Activated naive CD4-positive, alpha-beta T cell treated with anti-CD3 and anti-CD28 coated beads, Interleukin-2, amount 50 U/mL, for 72 hours (primary cell): ENCODE measurements around the gene CLTRN. TPM values are rescaled to one million over a fixed set of nuclear protein-coding genes. Genes with fewer than 3 reads are reported as not detected.
"Not testable (repeated sequence)": the region's sequence is repeated elsewhere in the genome, so short reads cannot be mapped to it uniquely, and the experiment has no call there.

ENCODE experiments used
- ATAC-seq, 2 donors: fragments of 150-1000 bp; cut with Tn5 transposase; 2 replicates each; pipeline ENCODE4 v1.10.0; 2021; ENCODE audit warnings: mild to moderate bottlenecking in 2 of 2, moderate library complexity in 2 of 2
- DNase-seq, 2 donors: peaks; one replicate each; pipeline ENCODE4 v3.0.0; 2021 to 2022; ENCODE audit warnings: low spot score in 2 of 2
- H3K27ac Mint-ChIP-seq, 2 donors: one replicate each; pipeline ENCODE4 v1.8.0; 2022; ENCODE audit warnings: mild to moderate bottlenecking in 2 of 2, mixed read lengths in 2 of 2
- H3K36me3 Mint-ChIP-seq, 2 donors: one replicate each; pipeline ENCODE4 v1.8.0; 2022; ENCODE audit warnings: mixed read lengths in 2 of 2
- H3K9me3 Mint-ChIP-seq, 2 donors: one replicate each; pipeline ENCODE4 v1.8.0; 2022; ENCODE audit warnings: mixed read lengths in 2 of 2
- total RNA-seq, 2 donors: library from RNA; stranded (reverse); gene quantifications; one replicate each; pipeline ENCODE4 v1.2.3, GENCODE V29; 2022

The CLTRN gene
- 1 to 10 TPM in 1 of 2 donors, not detected in 1; 1.0 TPM for total RNA-seq

- Mint-ChIP-seq H3K27ac (no peak within 1 kb of the TSS), H3K36me3 (no peaks in the 10 kb centered on the region), H3K9me3 (peaks cover 0 to 4% of the 10 kb centered on the region in 2 donors)
- no peak for ATAC-seq
- no peak for DNase-seq
Measured at GRCh38 chrX:15664487-15665444, at the start of gene CLTRN. TSS of gene CLTRN (minus strand) at chrX:15664805. CDS start at chrX:15664775, 30 bp downstream.

GRCh38 chrX:15704273-15704672 lies 39.7 kb upstream of the CLTRN start:
- DNase-seq, H3K36me3 Mint-ChIP-seq, H3K27ac Mint-ChIP-seq, H3K9me3 Mint-ChIP-seq, ATAC-seq: not testable (repeated sequence)

GRCh38 chrX:15703809-15704208 lies 39.2 kb upstream of the CLTRN start:
- peak in 1 of 2 donors; percentile 60 for ATAC-seq
- not testable (repeated sequence) for H3K27ac Mint-ChIP-seq, H3K36me3 Mint-ChIP-seq, H3K9me3 Mint-ChIP-seq, DNase-seq

GRCh38 chrX:15702488-15703371 lies 38.1 kb upstream of the CLTRN start:
- Mint-ChIP-seq H3K36me3 (no peaks in the 10 kb centered on the region), H3K9me3 (no peaks in the 10 kb centered on the region), H3K27ac (no peak overlapping the region)
- DNase-seq = no peak
- ATAC-seq = no peak

- Mint-ChIP-seq H3K9me3 (no peaks in the 10 kb centered on the region), H3K27ac (no peak overlapping the region), H3K36me3 (peaks cover 6 to 7% of the 10 kb centered on the region in 2 donors)
- DNase-seq (no peak), ATAC-seq (no peak)
Measured at GRCh38 chrX:15696516-15696915, 31.9 kb upstream of the CLTRN start.

- no peak for DNase-seq
- ATAC-seq = peak in 1 of 2 donors; percentile 34
- Mint-ChIP-seq H3K27ac (no peak overlapping the region), H3K9me3 (no peaks in the 10 kb centered on the region), H3K36me3 (peaks cover 6 to 17% of the 10 kb centered on the region in 2 donors)
Measured at GRCh38 chrX:15694941-15695451, 30.4 kb upstream of the CLTRN start.

GRCh38 chrX:15686818-15687685 lies 22.4 kb upstream of the CLTRN start:
- DNase-seq = peak in 1 of 2 donors; percentile 36
- peaks cover 0 to 10% of the 10 kb centered on the region in 2 donors for H3K36me3 Mint-ChIP-seq
- peak; percentile 64 to 69 for ATAC-seq
- H3K27ac Mint-ChIP-seq = peak overlapping the region in 1 of 2 donors; percentile 50
- no peaks in the 10 kb centered on the region for H3K9me3 Mint-ChIP-seq

GRCh38 chrX:15683193-15683592 lies 18.6 kb upstream of the CLTRN start:
- H3K9me3 Mint-ChIP-seq = no peaks in the 10 kb centered on the region
- no peaks in the 10 kb centered on the region for H3K36me3 Mint-ChIP-seq
- ATAC-seq (no peak), DNase-seq (no peak)
- no peak overlapping the region for H3K27ac Mint-ChIP-seq

- ATAC-seq (no peak), DNase-seq (no peak)
- no peak overlapping the region for H3K27ac Mint-ChIP-seq
- no peaks in the 10 kb centered on the region for H3K9me3 Mint-ChIP-seq
- H3K36me3 Mint-ChIP-seq = no peaks in the 10 kb centered on the region
Measured at GRCh38 chrX:15681433-15681832, 16.8 kb upstream of the CLTRN start.

- ATAC-seq (peak in 1 of 2 donors; percentile 26), DNase-seq (no peak)
- no peaks in the 10 kb centered on the region for H3K36me3 Mint-ChIP-seq
- no peaks in the 10 kb centered on the region for H3K9me3 Mint-ChIP-seq
- peak overlapping the region; percentile 19 to 68 for H3K27ac Mint-ChIP-seq
Measured at GRCh38 chrX:15680401-15680800, 15.8 kb upstream of the CLTRN start.

- no peaks in the 10 kb centered on the region for H3K36me3 Mint-ChIP-seq
- no peak overlapping the region for H3K27ac Mint-ChIP-seq
- no peaks in the 10 kb centered on the region for H3K9me3 Mint-ChIP-seq
- DNase-seq = no peak
- ATAC-seq = no peak
Measured at GRCh38 chrX:15679246-15679645, 14.6 kb upstream of the CLTRN start.

- Mint-ChIP-seq H3K27ac (no peak overlapping the region), H3K9me3 (no peaks in the 10 kb centered on the region), H3K36me3 (no peaks in the 10 kb centered on the region)
- DNase-seq (no peak), ATAC-seq (no peak)
Measured at GRCh38 chrX:15678339-15678738, 13.7 kb upstream of the CLTRN start.

- Mint-ChIP-seq H3K36me3 (no peaks in the 10 kb centered on the region), H3K9me3 (no peaks in the 10 kb centered on the region), H3K27ac (no peak overlapping the region)
- ATAC-seq (no peak), DNase-seq (no peak)
Measured at GRCh38 chrX:15676886-15677285, 12.3 kb upstream of the CLTRN start.

GRCh38 chrX:15675490-15675921 lies 10.9 kb upstream of the CLTRN start:
- no peak overlapping the region for H3K27ac Mint-ChIP-seq
- ATAC-seq = peak; percentile 70 to 78

GRCh38 chrX:15674841-15675489 lies 10.4 kb upstream of the CLTRN start:
- H3K36me3 Mint-ChIP-seq = no peaks in the 10 kb centered on the region
- H3K27ac Mint-ChIP-seq = no peak overlapping the region
- no peaks in the 10 kb centered on the region for H3K9me3 Mint-ChIP-seq
- DNase-seq (peak; percentile 72 to 90), ATAC-seq (peak; percentile 80 to 86)

More at GRCh38 chrX:15675490-15675921, 10.9 kb upstream of the CLTRN start:
- DNase-seq = peak; percentile 75 to 83
- H3K36me3 Mint-ChIP-seq = no peaks in the 10 kb centered on the region
- no peaks in the 10 kb centered on the region for H3K9me3 Mint-ChIP-seq

- H3K27ac Mint-ChIP-seq = no peak overlapping the region
- H3K36me3 Mint-ChIP-seq = no peaks in the 10 kb centered on the region
- no peaks in the 10 kb centered on the region for H3K9me3 Mint-ChIP-seq
- ATAC-seq = no peak
- DNase-seq = no peak
Measured at GRCh38 chrX:15674514-15674840, 9.9 kb upstream of the CLTRN start.
